Kidney (tissue), 14 donors: ENCODE results near the gene LRRC57. TPM values are rescaled to one million over a fixed set of nuclear protein-coding genes. Genes with fewer than 3 reads are reported as not detected.
A peak's percentile ranks its signal among the peaks of the same experiment; 100 is the strongest.

Source experiments
- DNase-seq, 5 donors: peaks; one replicate each; pipeline ENCODE4 v3.0.0-alpha.2; 2013 to 2020
- FAIRE-seq: peaks from 2 replicates; lab custom pipeline; 2012; peaks lifted over from hg19 to GRCh38; lab: Jason Lieb, UNC
- H3K27ac ChIP-seq, 2 donors: one replicate each; pipeline ENCODE4 v1.7.0; 2013; ENCODE audit warnings: low read depth in 2 of 2, low read length in 2 of 2, inconsistent platforms in 1 of 2
- H3K27me3 ChIP-seq: one replicate; pipeline ENCODE4 v1.7.1; 2013; ENCODE audit warnings: low read length, inconsistent platforms; ENCODE audit not compliant: control insufficient read depth, insufficient read depth
- H3K36me3 ChIP-seq, 3 donors: one replicate each; pipeline versions ENCODE4 v1.7.0 to v1.7.1; 2013; ENCODE audit warnings: low read length in 3 of 3, control low read depth in 1 of 3, inconsistent platforms in 1 of 3; ENCODE audit not compliant: insufficient read depth in 3 of 3, control insufficient read depth in 2 of 3
- H3K4me1 ChIP-seq, 3 donors: one replicate each; pipeline versions ENCODE4 v1.7.0 to v1.7.1; 2013; ENCODE audit warnings: low read length in 3 of 3, inconsistent platforms in 1 of 3, low read depth in 1 of 3; ENCODE audit not compliant: control insufficient read depth in 2 of 3, insufficient read depth in 2 of 3
- H3K4me3 ChIP-seq, 3 donors: one replicate each; pipeline versions ENCODE4 v1.7.0 to v1.8.1; 2013; ENCODE audit warnings: low read length in 3 of 3, control low read depth in 1 of 3, inconsistent platforms in 1 of 3
- H3K9ac ChIP-seq, 3 donors: one replicate each; pipeline versions ENCODE4 v1.7.0 to v1.7.1; 2013; ENCODE audit warnings: low read length in 3 of 3, control low read depth in 1 of 3, inconsistent platforms in 1 of 3
- H3K9me3 ChIP-seq, 3 donors: one replicate each; pipeline versions ENCODE4 v1.7.0 to v1.7.1; 2013; ENCODE audit warnings: low read length in 3 of 3, control low read depth in 1 of 3, inconsistent platforms in 1 of 3; ENCODE audit not compliant: control insufficient read depth in 2 of 3, insufficient read depth in 1 of 3
- CTCF ChIP-seq: IDR thresholded peaks from 3 replicates; pipeline ENCODE4 v1.5.1; 2012; ENCODE audit warnings: mild to moderate bottlenecking, moderate library complexity, borderline replicate concordance; ENCODE audit not compliant: insufficient read depth; ENCODE audit errors: extremely low read depth
- intact Hi-C: fragments of 100-400 bp; cut with DNase I; formaldehyde crosslinking; loops from one replicate; pipeline ENCODE4 v1.11.1; 2022
- polyA plus RNA-seq: library from polyadenylated mRNA; stranded (reverse); fragments of 350-450 nt; fragmentation: Illumina TruSeq; extraction: RNeasy Lipid Tissue Mini Kit (QIAGEN cat#74804); gene quantifications from one replicate; pipeline ENCODE4 v1.2.3, GENCODE V29; 2014; ENCODE audit warnings: low read depth, low replicate concordance; ENCODE audit not compliant: insufficient read depth
- total RNA-seq: library from RNA; stranded (reverse); fragmentation: NEBNext Ultra II Directional; extraction: Animal tissue kit (Norgen Biotek cat#: 25700); gene quantifications from one replicate; pipeline ENCODE4 v1.2.1, GENCODE V29; 2021
- donor health status: control.
- donor health status: control.
- donor health status: control.
- donor health status: control.
- donor health status: control.
- donor health status: DM: yes; HTN: yes; CAD: no.
- donor health status: Normal renal cell carcinoma (clear cell type).

Gene LRRC57
- total and polyA plus RNA-seq, 2 donors from 2014 or later: 8.6 to 21.1 TPM

GRCh38 chr15:42549032-42549491 is 469 bp upstream of the LRRC57 start:
- Histone ChIP-seq H3K9ac (peak overlapping the region; percentile 94 to 100 (median 97)), H3K27ac (peak overlapping the region; percentile 76 to 77), H3K27me3 (no peaks in the 10 kb centered on the region), H3K4me1 (peaks cover 0 to 8% (median 8%) of the 10 kb centered on the region in 3 donors), H3K9me3 (no peaks in the 10 kb centered on the region), H3K36me3 (peaks cover 0 to 4% (median 1%) of the 10 kb centered on the region in 3 donors), H3K4me3 (peak overlapping the region; percentile 89 to 100 (median 99))
- peak in 1 of 5 donors; percentile 70 for DNase-seq
- FAIRE-seq: no peak
- intact Hi-C loops: no loop called here
- TF ChIP-seq CTCF: no peak

- Histone ChIP-seq H3K4me1 (peaks cover 0 to 8% (median 8%) of the 10 kb centered on the region in 3 donors), H3K27me3 (no peaks in the 10 kb centered on the region), H3K9ac (peak overlapping the region; percentile 94 to 100 (median 97)), H3K27ac (peak overlapping the region; percentile 76 to 77), H3K36me3 (peaks cover 0 to 10% (median 4%) of the 10 kb centered on the region in 3 donors), H3K9me3 (no peaks in the 10 kb centered on the region), H3K4me3 (peak overlapping the region; percentile 89 to 100 (median 99))
- FAIRE-seq: no peak
- no peak for DNase-seq
- intact Hi-C loops: no loop called here
- no peak for TF ChIP-seq CTCF
Measured at GRCh38 chr15:42547918-42548248, 710 bp downstream of the LRRC57 start.

- H3K36me3 ChIP-seq: peaks cover 0 to 10% (median 4%) of the 10 kb centered on the region in 3 donors
- intact Hi-C loops: no loop called here
- no peak overlapping the region for H3K9ac ChIP-seq
- TF ChIP-seq CTCF: no peak
- DNase-seq (no peak), FAIRE-seq (no peak)
- H3K4me1 ChIP-seq: peaks cover 0 to 8% (median 8%) of the 10 kb centered on the region in 3 donors
- H3K27ac ChIP-seq: no peak overlapping the region
- no peak overlapping the region for H3K4me3 ChIP-seq
- no peaks in the 10 kb centered on the region for H3K27me3 ChIP-seq
- no peaks in the 10 kb centered on the region for H3K9me3 ChIP-seq
Measured at GRCh38 chr15:42544853-42545629, 3.6 kb downstream of the LRRC57 start.
